SK-N-SH treated with all-trans-retinoic acid at 6 μM for 48 hours (cell line): ENCODE measurements around the gene PAK5.

Source experiments
- ATAC-seq: fragments of 200-7000 bp; cut with Tn5 transposase; 3 replicates; pipeline ENCODE4 v1.9.1; 2020; ENCODE audit warnings: mild to moderate bottlenecking, moderate library complexity
- ARNTL ChIP-seq: fragments of 450-650 bp; formaldehyde crosslinking; IDR thresholded peaks from 2 replicates; pipeline ENCODE4 v1.5.0; 2020; ENCODE audit warnings: low read depth, mild to moderate bottlenecking, moderate library complexity, borderline replicate concordance
- BACH2 ChIP-seq: fragments of 250-450 bp; sonication (Bioruptor Pico); IDR thresholded peaks from 2 replicates; pipeline ENCODE4 v1.9.0; 2021; ENCODE audit warnings: mild to moderate bottlenecking, borderline replicate concordance
- CREB5 ChIP-seq: fragments of 250-450 bp; sonication (Bioruptor Pico); IDR thresholded peaks from 2 replicates; pipeline ENCODE4 v1.5.1; 2020; ENCODE audit warnings: low read depth, mild to moderate bottlenecking, moderate library complexity
- CSDC2 ChIP-seq: fragments of 250-450 bp; sonication (Bioruptor Pico); IDR thresholded peaks from 2 replicates; pipeline ENCODE4 v1.5.0; 2020; ENCODE audit warnings: mild to moderate bottlenecking, moderate library complexity
- CSRNP3 ChIP-seq: fragments of 250-450 bp; sonication (Bioruptor Pico); IDR thresholded peaks from 2 replicates; pipeline ENCODE4 v1.5.1; 2021; ENCODE audit warnings: mild to moderate bottlenecking, moderate library complexity
- ESRRG ChIP-seq: fragments of 250-450 bp; sonication (Bioruptor Pico); IDR thresholded peaks from 2 replicates; pipeline ENCODE4 v1.6.1; 2021; ENCODE audit warnings: mild to moderate bottlenecking
- GLIS3 ChIP-seq: fragments of 250-450 bp; sonication (Bioruptor Pico); IDR thresholded peaks from 2 replicates; pipeline ENCODE4 v1.5.0; 2020; ENCODE audit warnings: mild to moderate bottlenecking, moderate library complexity
- ISL1 ChIP-seq: fragments of 250-450 bp; sonication (Bioruptor Pico); IDR thresholded peaks from 2 replicates; pipeline ENCODE4 v2.1.2; 2022; ENCODE audit warnings: mild to moderate bottlenecking, moderate library complexity
- OSR1 ChIP-seq: fragments of 250-450 bp; sonication (Bioruptor Pico); IDR thresholded peaks from 2 replicates; pipeline ENCODE4 v1.8.0; 2022; ENCODE audit warnings: moderate library complexity, mild to moderate bottlenecking, inconsistent platforms
- POU6F1 ChIP-seq: fragments of 250-450 bp; sonication (Bioruptor Pico); IDR thresholded peaks from 2 replicates; pipeline ENCODE4 v1.8.0; 2021; ENCODE audit warnings: low read depth, mild to moderate bottlenecking, moderate library complexity, borderline replicate concordance
- PPARA ChIP-seq: fragments of 250-450 bp; sonication (Bioruptor Pico); IDR thresholded peaks from 2 replicates; pipeline ENCODE4 v1.5.0; 2020; ENCODE audit warnings: mild to moderate bottlenecking, borderline replicate concordance
- RARB ChIP-seq: fragments of 250-450 bp; sonication (Bioruptor Pico); IDR thresholded peaks from 2 replicates; pipeline ENCODE4 v1.8.0; 2021; ENCODE audit warnings: mild to moderate bottlenecking, moderate library complexity
- SNAI2 ChIP-seq: fragments of 250-450 bp; sonication (Bioruptor Pico); IDR thresholded peaks from 2 replicates; pipeline ENCODE4 v1.5.0; 2020; ENCODE audit warnings: mild to moderate bottlenecking, moderate library complexity
- TCF4 ChIP-seq: fragments of 250-450 bp; sonication (Bioruptor Pico); IDR thresholded peaks from 2 replicates; pipeline ENCODE4 v1.8.0; 2021; ENCODE audit warnings: mild to moderate bottlenecking, moderate library complexity, borderline replicate concordance
- TOX ChIP-seq: fragments of 250-450 bp; sonication (Bioruptor Pico); IDR thresholded peaks from 2 replicates; pipeline ENCODE4 v1.8.0; 2021; ENCODE audit warnings: mild to moderate bottlenecking, moderate library complexity, borderline replicate concordance
- TSHZ2 ChIP-seq: fragments of 250-450 bp; sonication (Bioruptor Pico); IDR thresholded peaks from 2 replicates; pipeline ENCODE4 v1.5.0; 2020; ENCODE audit warnings: mild to moderate bottlenecking, moderate library complexity
- ZC3H10 ChIP-seq: fragments of 250-450 bp; sonication (Bioruptor Pico); IDR thresholded peaks from 2 replicates; pipeline ENCODE4 v1.5.1; 2021; ENCODE audit warnings: mild to moderate bottlenecking, moderate library complexity
- ZFP30 ChIP-seq: fragments of 450-650 bp; formaldehyde crosslinking; IDR thresholded peaks from 2 replicates; pipeline ENCODE4 v1.5.0; 2022; ENCODE audit warnings: mild to moderate bottlenecking, moderate library complexity
- ZNF565 ChIP-seq: fragments of 450-650 bp; formaldehyde crosslinking; conservative IDR thresholded peaks from 2 replicates; pipeline ENCODE4 v1.5.0; 2020; ENCODE audit warnings: low read depth, mild to moderate bottlenecking, moderate library complexity
- ZNF70 ChIP-seq: fragments of 450-650 bp; formaldehyde crosslinking; IDR thresholded peaks from 2 replicates; pipeline ENCODE4 v1.5.0; 2020; ENCODE audit warnings: mild to moderate bottlenecking, moderate library complexity
- ZNF8 ChIP-seq: fragments of 450-650 bp; formaldehyde crosslinking; IDR thresholded peaks from 2 replicates; pipeline ENCODE4 v1.5.0; 2020; ENCODE audit warnings: mild to moderate bottlenecking, moderate library complexity

Gene PAK5

GRCh38 chr20:9837634-9838033, 1.2 kb downstream of the PAK5 start:
- ATAC-seq: no peak
- TF ChIP-seq ZNF8 (no peak), POU6F1 (CRISPR knock-in tag) (no peak), TSHZ2 (no peak), CSDC2 (no peak), TCF4 (no peak), ZC3H10 (no peak), ARNTL (CRISPR knock-in tag) (no peak), ZNF565 (CRISPR knock-in tag) (no peak), PPARA (CRISPR knock-in tag) (no peak), ZNF70 (no peak), ISL1 (CRISPR knock-in tag) (no peak)

- ATAC-seq: no peak
These were observed 3.6 kb downstream of the PAK5 start for GRCh38 chr20:9835302-9835701.

GRCh38 chr20:9831032-9831431, 7.8 kb downstream of the PAK5 start:
- TF ChIP-seq RARB (no peak), ISL1 (CRISPR knock-in tag) (no peak), ZNF70 (no peak), CREB5 (no peak), TCF4 (no peak), PPARA (CRISPR knock-in tag) (no peak), ZNF565 (CRISPR knock-in tag) (no peak), GLIS3 (no peak)
- no peak for ATAC-seq

More at GRCh38 chr20:9835302-9835701, 3.6 kb downstream of the PAK5 start:
- no peak for TF ChIP-seq CREB5
- no peak for TF ChIP-seq ZNF565 (CRISPR knock-in tag)
- no peak for TF ChIP-seq OSR1 (CRISPR knock-in tag)
- TF ChIP-seq TOX (CRISPR knock-in tag): no peak
- TF ChIP-seq BACH2 (CRISPR knock-in tag): no peak
- no peak for TF ChIP-seq PPARA (CRISPR knock-in tag)
- TF ChIP-seq POU6F1 (CRISPR knock-in tag): no peak
- no peak for TF ChIP-seq ESRRG (CRISPR knock-in tag)

- no peak for TF ChIP-seq SNAI2 (CRISPR knock-in tag)
- no peak for TF ChIP-seq ARNTL (CRISPR knock-in tag)
- TF ChIP-seq CSRNP3: no peak
- TF ChIP-seq ZNF8: no peak
- no peak for TF ChIP-seq CSDC2
- no peak for TF ChIP-seq ZFP30 (CRISPR knock-in tag)
- no peak for TF ChIP-seq ISL1 (CRISPR knock-in tag)
- no peak for TF ChIP-seq CREB5
- ATAC-seq: no peak
These were observed 9.0 kb downstream of the PAK5 start for GRCh38 chr20:9829835-9830234.
